H1 (cell line): ENCODE measurements around the gene ATP6V1A.
A peak's percentile ranks its signal among the peaks of the same experiment; 100 is the strongest.

ENCODE experiments used
- CHD2 ChIP-seq: IDR thresholded peaks from 2 replicates; pipeline ENCODE4 v1.6.1; 2012; ENCODE audit warnings: low read length, improper control_type of control experiment
- CTCF ChIP-seq, 3 experiments: IDR thresholded peaks; 1 replicate in 2 of 3; 2 replicates in 1 of 3; pipeline versions ENCODE4 v1.5.1 to v1.6.1; 2011; ENCODE audit warnings: low read length in 3 of 3, mild to moderate bottlenecking in 3 of 3, inconsistent platforms in 2 of 3, low read depth in 1 of 3, moderate library complexity in 1 of 3; ENCODE audit not compliant: insufficient read depth in 1 of 3; ENCODE audit errors: control extremely low read depth in 1 of 3
- HDAC2 ChIP-seq, 2 experiments: fragments of 300-600 bp in 1 of 2; sonication (generic) in 1 of 2; IDR thresholded peaks; 2 replicates each; pipeline ENCODE4 v1.6.1; 2011 to 2012; ENCODE audit warnings: low read depth in 2 of 2, low read length in 2 of 2, mild to moderate bottlenecking in 2 of 2, moderate library complexity in 2 of 2, borderline replicate concordance in 1 of 2, inconsistent platforms in 1 of 2
- JUND ChIP-seq: IDR thresholded peaks from 2 replicates; pipeline ENCODE4 v1.6.1; 2011; ENCODE audit warnings: mild to moderate bottlenecking, improper control_type of control experiment, low read length
- POLR2A ChIP-seq, 2 experiments: IDR thresholded peaks; 1 replicate in 1 of 2; 2 replicates in 1 of 2; pipeline ENCODE4 v1.6.1; 2011; ENCODE audit warnings: low read depth in 2 of 2, low read length in 2 of 2, mild to moderate bottlenecking in 2 of 2; ENCODE audit errors: control extremely low read depth in 1 of 2
- POLR2AphosphoS5 ChIP-seq: IDR thresholded peaks from 2 replicates; pipeline ENCODE4 v1.6.1; 2011; ENCODE audit warnings: low read depth, low read length
- RBBP5 ChIP-seq: IDR thresholded peaks from 2 replicates; pipeline ENCODE4 v1.7.1; 2012; ENCODE audit warnings: low read depth, mild to moderate bottlenecking, inconsistent platforms, low read length, moderate library complexity, borderline replicate concordance
- RXRA ChIP-seq: IDR thresholded peaks from 2 replicates; pipeline ENCODE4 v1.6.1; 2011; ENCODE audit warnings: low read depth, mild to moderate bottlenecking, low read length, moderate library complexity; ENCODE audit not compliant: insufficient read depth
- SIN3A ChIP-seq, 2 experiments: IDR thresholded peaks in 1 of 2; conservative IDR thresholded peaks in 1 of 2; 2 replicates each; pipeline ENCODE4 v1.6.1; 2011 to 2012; ENCODE audit warnings: low read length in 2 of 2, improper control_type of control experiment in 1 of 2, low read depth in 1 of 2, mild to moderate bottlenecking in 1 of 2
- ZNF274 ChIP-seq: IDR thresholded peaks from 2 replicates; pipeline ENCODE4 v1.7.0; 2012; ENCODE audit warnings: low read length, borderline replicate concordance; ENCODE audit errors: extremely low read depth

- TF ChIP-seq RXRA (no peak), JUND (no peak), POLR2AphosphoS5 (no peak), RBBP5 (no peak), CHD2 (no peak), ZNF274 (no peak), HDAC2 (IDR thresholded peaks at IDR 0.05; ENCODE audit: borderline replicate concordance in 1 of 2, low read depth in 2 of 2, low read length in 2 of 2) (no peak), SIN3A (conservative IDR thresholded peaks at IDR 0.05 in 1 of 2, IDR thresholded peaks at IDR 0.05 in 1 of 2; ENCODE audit: low read depth in 1 of 2, low read length in 2 of 2) (no peak), CTCF (IDR thresholded peaks at IDR 0.05; ENCODE audit: control extremely low read depth in 1 of 3, insufficient read depth in 1 of 3, low read depth in 1 of 3, low read length in 3 of 3) (peak in 1 of 3 experiments; percentile 52; a peak in 1 of 4 replicates), POLR2A (IDR thresholded peaks at IDR 0.05; ENCODE audit: control extremely low read depth in 1 of 2, low read depth in 2 of 2, low read length in 2 of 2) (no peak)
These were observed 78.3 kb downstream of the ATP6V1A start for GRCh38 chr3:113825090-113825489.
